ENCODE results near the gene FAH. TPM values are rescaled to one million over a fixed set of nuclear protein-coding genes. Genes with fewer than 3 reads are reported as not detected.

The FAH gene
- total and polyA plus RNA-seq, 9 of the 15 experiments (the other 6 are each of a cell fraction or from before 2014, with no cell fraction given), result 66.8 to 310 (median 103) TPM

DNA sequence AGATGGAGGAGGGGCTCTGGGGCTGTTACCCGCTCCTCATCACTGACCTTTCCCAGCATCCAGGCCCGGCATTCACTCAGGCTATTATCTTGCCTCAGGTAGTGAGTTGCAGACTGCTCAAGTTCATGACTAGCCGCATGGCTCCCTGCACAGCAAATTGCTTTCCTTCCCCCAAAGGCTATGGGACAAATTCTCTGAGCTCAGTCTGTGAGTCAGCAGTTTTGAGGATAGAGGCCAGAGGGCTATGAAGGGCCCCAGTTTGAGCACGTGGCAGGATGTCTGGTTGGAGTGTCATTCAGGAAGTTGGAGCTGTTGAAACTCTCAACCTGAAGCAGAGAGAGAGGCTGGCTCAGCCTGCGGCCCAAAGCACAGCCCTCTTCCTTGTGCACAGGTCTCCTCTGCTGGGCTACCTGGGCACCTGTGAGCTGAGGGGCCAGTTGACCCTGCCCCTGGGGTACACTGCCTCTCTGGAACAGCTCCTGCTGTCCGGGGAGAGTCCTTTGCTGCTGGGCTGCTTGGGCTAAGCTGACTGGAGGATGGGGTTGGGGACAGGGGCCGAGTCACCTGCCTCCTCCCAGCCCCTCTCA is 7.9 kb downstream of the FAH start (continued):
- TF ChIP-seq, protein P1, sequence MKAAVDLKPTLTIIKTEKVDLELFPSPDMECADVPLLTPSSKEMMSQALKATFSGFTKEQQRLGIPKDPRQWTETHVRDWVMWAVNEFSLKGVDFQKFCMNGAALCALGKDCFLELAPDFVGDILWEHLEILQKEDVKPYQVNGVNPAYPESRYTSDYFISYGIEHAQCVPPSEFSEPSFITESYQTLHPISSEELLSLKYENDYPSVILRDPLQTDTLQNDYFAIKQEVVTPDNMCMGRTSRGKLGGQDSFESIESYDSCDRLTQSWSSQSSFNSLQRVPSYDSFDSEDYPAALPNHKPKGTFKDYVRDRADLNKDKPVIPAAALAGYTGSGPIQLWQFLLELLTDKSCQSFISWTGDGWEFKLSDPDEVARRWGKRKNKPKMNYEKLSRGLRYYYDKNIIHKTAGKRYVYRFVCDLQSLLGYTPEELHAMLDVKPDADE (conservative IDR thresholded peaks at IDR 0.05; ENCODE audit: control insufficient read depth, low read depth, low read length), result no peak
- TF ChIP-seq SREBF1 (IDR thresholded peaks at IDR 0.05; ENCODE audit: borderline replicate concordance, low read depth, low read length) (no peak), KLF6 (CRISPR knock-in tag; IDR thresholded peaks at IDR 0.05; ENCODE audit: borderline replicate concordance) (peak; percentile 82; the same call in 1 of the 2 replicates), CBFA2T2 (conservative IDR thresholded peaks at IDR 0.05) (0 out of 2 replicates have a peak, but pooled peaks have one; percentile 8), CREB1 (IDR thresholded peaks at IDR 0.05) (no peak), CREB1 (CRISPR knock-in tag; IDR thresholded peaks at IDR 0.05) (no peak), POU5F1 (IDR thresholded peaks at IDR 0.05; ENCODE audit: borderline replicate concordance, low read depth, low read length, partially characterized antibody) (no peak), STAT5A (IDR thresholded peaks at IDR 0.05; ENCODE audit: borderline replicate concordance, low read length) (no peak), ZNF274 (IDR thresholded peaks at IDR 0.05; ENCODE audit: borderline replicate concordance, low read depth, low read length) (no peak)
- TF ChIP-seq, protein P2, sequence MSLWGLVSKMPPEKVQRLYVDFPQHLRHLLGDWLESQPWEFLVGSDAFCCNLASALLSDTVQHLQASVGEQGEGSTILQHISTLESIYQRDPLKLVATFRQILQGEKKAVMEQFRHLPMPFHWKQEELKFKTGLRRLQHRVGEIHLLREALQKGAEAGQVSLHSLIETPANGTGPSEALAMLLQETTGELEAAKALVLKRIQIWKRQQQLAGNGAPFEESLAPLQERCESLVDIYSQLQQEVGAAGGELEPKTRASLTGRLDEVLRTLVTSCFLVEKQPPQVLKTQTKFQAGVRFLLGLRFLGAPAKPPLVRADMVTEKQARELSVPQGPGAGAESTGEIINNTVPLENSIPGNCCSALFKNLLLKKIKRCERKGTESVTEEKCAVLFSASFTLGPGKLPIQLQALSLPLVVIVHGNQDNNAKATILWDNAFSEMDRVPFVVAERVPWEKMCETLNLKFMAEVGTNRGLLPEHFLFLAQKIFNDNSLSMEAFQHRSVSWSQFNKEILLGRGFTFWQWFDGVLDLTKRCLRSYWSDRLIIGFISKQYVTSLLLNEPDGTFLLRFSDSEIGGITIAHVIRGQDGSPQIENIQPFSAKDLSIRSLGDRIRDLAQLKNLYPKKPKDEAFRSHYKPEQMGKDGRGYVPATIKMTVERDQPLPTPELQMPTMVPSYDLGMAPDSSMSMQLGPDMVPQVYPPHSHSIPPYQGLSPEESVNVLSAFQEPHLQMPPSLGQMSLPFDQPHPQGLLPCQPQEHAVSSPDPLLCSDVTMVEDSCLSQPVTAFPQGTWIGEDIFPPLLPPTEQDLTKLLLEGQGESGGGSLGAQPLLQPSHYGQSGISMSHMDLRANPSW (CRISPR knock-in tag; IDR thresholded peaks at IDR 0.05), result no peak
- TF ChIP-seq, protein P3, sequence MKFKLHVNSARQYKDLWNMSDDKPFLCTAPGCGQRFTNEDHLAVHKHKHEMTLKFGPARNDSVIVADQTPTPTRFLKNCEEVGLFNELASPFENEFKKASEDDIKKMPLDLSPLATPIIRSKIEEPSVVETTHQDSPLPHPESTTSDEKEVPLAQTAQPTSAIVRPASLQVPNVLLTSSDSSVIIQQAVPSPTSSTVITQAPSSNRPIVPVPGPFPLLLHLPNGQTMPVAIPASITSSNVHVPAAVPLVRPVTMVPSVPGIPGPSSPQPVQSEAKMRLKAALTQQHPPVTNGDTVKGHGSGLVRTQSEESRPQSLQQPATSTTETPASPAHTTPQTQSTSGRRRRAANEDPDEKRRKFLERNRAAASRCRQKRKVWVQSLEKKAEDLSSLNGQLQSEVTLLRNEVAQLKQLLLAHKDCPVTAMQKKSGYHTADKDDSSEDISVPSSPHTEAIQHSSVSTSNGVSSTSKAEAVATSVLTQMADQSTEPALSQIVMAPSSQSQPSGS (CRISPR knock-in tag; IDR thresholded peaks at IDR 0.05), result no peak
- TF ChIP-seq, protein P4, sequence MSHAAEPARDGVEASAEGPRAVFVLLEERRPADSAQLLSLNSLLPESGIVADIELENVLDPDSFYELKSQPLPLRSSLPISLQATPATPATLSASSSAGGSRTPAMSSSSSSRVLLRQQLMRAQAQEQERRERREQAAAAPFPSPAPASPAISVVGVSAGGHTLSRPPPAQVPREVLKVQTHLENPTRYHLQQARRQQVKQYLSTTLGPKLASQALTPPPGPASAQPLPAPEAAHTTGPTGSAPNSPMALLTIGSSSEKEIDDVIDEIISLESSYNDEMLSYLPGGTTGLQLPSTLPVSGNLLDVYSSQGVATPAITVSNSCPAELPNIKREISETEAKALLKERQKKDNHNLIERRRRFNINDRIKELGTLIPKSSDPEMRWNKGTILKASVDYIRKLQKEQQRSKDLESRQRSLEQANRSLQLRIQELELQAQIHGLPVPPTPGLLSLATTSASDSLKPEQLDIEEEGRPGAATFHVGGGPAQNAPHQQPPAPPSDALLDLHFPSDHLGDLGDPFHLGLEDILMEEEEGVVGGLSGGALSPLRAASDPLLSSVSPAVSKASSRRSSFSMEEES (CRISPR knock-in tag; IDR thresholded peaks at IDR 0.05), result no peak
- TF ChIP-seq, protein P5, sequence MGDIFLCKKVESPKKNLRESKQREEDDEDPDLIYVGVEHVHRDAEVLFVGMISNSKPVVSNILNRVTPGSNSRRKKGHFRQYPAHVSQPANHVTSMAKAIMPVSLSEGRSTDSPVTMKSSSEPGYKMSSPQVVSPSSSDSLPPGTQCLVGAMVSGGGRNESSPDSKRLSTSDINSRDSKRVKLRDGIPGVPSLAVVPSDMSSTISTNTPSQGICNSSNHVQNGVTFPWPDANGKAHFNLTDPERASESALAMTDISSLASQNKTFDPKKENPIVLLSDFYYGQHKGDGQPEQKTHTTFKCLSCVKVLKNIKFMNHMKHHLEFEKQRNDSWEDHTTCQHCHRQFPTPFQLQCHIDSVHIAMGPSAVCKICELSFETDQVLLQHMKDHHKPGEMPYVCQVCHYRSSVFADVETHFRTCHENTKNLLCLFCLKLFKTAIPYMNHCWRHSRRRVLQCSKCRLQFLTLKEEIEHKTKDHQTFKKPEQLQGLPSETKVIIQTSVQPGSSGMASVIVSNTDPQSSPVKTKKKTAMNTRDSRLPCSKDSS (IDR thresholded peaks at IDR 0.05; ENCODE audit: low read depth, partially characterized antibody), result no peak
- TF ChIP-seq, protein P6, sequence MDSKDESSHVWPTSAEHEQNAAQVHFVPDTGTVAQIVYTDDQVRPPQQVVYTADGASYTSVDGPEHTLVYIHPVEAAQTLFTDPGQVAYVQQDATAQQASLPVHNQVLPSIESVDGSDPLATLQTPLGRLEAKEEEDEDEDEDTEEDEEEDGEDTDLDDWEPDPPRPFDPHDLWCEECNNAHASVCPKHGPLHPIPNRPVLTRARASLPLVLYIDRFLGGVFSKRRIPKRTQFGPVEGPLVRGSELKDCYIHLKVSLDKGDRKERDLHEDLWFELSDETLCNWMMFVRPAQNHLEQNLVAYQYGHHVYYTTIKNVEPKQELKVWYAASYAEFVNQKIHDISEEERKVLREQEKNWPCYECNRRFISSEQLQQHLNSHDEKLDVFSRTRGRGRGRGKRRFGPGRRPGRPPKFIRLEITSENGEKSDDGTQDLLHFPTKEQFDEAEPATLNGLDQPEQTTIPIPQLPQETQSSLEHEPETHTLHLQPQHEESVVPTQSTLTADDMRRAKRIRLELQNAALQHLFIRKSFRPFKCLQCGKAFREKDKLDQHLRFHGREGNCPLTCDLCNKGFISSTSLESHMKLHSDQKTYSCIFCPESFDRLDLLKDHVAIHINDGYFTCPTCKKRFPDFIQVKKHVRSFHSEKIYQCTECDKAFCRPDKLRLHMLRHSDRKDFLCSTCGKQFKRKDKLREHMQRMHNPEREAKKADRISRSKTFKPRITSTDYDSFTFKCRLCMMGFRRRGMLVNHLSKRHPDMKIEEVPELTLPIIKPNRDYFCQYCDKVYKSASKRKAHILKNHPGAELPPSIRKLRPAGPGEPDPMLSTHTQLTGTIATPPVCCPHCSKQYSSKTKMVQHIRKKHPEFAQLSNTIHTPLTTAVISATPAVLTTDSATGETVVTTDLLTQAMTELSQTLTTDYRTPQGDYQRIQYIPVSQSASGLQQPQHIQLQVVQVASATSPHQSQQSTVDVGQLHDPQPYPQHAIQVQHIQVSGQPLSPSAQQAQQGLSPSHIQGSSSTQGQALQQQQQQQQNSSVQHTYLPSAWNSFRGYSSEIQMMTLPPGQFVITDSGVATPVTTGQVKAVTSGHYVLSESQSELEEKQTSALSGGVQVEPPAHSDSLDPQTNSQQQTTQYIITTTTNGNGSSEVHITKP (IDR thresholded peaks at IDR 0.05; ENCODE audit: partially characterized antibody), result no peak

Measured in K562 (cell line).